ENCODE results near the gene CCL17.

GRCh38 chr16:57427307-57427706 is 22.7 kb downstream of the CCL17 start:
- TF ChIP-seq, protein P1, sequence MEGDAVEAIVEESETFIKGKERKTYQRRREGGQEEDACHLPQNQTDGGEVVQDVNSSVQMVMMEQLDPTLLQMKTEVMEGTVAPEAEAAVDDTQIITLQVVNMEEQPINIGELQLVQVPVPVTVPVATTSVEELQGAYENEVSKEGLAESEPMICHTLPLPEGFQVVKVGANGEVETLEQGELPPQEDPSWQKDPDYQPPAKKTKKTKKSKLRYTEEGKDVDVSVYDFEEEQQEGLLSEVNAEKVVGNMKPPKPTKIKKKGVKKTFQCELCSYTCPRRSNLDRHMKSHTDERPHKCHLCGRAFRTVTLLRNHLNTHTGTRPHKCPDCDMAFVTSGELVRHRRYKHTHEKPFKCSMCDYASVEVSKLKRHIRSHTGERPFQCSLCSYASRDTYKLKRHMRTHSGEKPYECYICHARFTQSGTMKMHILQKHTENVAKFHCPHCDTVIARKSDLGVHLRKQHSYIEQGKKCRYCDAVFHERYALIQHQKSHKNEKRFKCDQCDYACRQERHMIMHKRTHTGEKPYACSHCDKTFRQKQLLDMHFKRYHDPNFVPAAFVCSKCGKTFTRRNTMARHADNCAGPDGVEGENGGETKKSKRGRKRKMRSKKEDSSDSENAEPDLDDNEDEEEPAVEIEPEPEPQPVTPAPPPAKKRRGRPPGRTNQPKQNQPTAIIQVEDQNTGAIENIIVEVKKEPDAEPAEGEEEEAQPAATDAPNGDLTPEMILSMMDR (tag by site-specific recombination; IDR thresholded peaks at IDR 0.05), result no peak
- TF ChIP-seq ZNF664 (tag by site-specific recombination; IDR thresholded peaks at IDR 0.05) (no peak), YY1 (tag by site-specific recombination; IDR thresholded peaks at IDR 0.05) (no peak), ZNF184 (tag by site-specific recombination; IDR thresholded peaks at IDR 0.05) (no peak), PBX3 (CRISPR knock-in tag; IDR thresholded peaks at IDR 0.05) (no peak), WT1 (tag by site-specific recombination; IDR thresholded peaks at IDR 0.05) (no peak), SP2 (tag by site-specific recombination; IDR thresholded peaks at IDR 0.05) (no peak), SETDB1 (IDR thresholded peaks at IDR 0.05; ENCODE audit: insufficient read length, low read length) (no peak), ZNF558 (tag by site-specific recombination; IDR thresholded peaks at IDR 0.05) (no peak), MYNN (tag by site-specific recombination; IDR thresholded peaks at IDR 0.05; ENCODE audit: borderline replicate concordance) (no peak), ZBTB7A (tag by site-specific recombination; IDR thresholded peaks at IDR 0.05; ENCODE audit: low read depth) (no peak), ZFP37 (tag by site-specific recombination; IDR thresholded peaks at IDR 0.05) (no peak)
- TF ChIP-seq, protein P2, sequence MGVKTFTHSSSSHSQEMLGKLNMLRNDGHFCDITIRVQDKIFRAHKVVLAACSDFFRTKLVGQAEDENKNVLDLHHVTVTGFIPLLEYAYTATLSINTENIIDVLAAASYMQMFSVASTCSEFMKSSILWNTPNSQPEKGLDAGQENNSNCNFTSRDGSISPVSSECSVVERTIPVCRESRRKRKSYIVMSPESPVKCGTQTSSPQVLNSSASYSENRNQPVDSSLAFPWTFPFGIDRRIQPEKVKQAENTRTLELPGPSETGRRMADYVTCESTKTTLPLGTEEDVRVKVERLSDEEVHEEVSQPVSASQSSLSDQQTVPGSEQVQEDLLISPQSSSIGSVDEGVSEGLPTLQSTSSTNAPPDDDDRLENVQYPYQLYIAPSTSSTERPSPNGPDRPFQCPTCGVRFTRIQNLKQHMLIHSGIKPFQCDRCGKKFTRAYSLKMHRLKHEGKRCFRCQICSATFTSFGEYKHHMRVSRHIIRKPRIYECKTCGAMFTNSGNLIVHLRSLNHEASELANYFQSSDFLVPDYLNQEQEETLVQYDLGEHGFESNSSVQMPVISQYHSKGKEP (tag by site-specific recombination; IDR thresholded peaks at IDR 0.05), result no peak
- TF ChIP-seq, protein P3, sequence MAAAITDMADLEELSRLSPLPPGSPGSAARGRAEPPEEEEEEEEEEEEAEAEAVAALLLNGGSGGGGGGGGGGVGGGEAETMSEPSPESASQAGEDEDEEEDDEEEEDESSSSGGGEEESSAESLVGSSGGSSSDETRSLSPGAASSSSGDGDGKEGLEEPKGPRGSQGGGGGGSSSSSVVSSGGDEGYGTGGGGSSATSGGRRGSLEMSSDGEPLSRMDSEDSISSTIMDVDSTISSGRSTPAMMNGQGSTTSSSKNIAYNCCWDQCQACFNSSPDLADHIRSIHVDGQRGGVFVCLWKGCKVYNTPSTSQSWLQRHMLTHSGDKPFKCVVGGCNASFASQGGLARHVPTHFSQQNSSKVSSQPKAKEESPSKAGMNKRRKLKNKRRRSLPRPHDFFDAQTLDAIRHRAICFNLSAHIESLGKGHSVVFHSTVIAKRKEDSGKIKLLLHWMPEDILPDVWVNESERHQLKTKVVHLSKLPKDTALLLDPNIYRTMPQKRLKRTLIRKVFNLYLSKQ (tag by site-specific recombination; IDR thresholded peaks at IDR 0.05; ENCODE audit: borderline replicate concordance), result no peak
